Measurements from ENCODE around the gene DNAJC8. TPM values are rescaled to one million over a fixed set of nuclear protein-coding genes. Genes with fewer than 3 reads are reported as not detected.

DNAJC8 gene
- total RNA-seq, 3 donors from 2014 or later = 91.5 to 103 (median 99.4) TPM

DNA sequence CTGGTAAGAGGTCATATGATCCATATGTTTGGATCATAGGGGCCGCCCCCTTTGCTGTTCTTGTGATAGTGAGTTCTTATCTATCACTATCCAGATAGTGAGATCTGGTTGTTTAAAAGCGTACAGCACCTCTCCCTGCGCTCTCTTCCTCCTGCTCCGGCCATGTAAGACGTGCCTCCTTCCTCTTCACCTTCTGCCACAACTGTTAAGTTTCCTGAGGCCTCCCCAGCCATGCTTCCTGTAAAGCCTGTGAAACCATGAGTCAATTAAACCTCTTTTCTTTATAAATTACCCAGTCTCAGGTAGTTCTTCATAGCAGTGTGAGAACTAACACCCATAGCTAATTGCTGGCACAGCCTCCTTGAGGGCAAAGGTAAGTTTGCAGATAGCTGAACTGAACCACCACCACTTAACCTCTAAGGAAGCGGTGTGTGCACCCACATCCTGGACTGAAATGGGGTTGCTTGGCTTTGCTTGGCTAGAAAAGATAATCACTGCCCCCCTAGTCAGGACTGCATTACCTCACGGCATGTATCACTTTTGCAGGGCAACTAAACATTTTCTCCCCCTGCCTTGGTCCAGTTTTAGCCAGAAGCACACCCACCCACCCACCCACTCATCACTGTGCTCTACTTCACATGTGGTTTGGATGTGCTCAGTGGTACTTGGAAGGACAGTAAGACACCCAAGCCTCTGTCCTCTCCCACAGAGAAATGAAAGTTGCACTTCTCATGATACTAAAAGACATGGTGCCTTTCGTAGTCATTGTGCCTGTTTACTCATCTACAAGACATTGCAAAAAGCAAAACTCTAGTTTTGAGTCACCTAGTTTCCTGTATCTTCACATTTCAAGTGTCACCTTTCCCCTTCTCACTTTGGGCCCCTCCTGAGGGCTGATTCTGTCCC is 33.2 kb downstream of the DNAJC8 start:
- peak; percentile 95 to 96 for ATAC-seq
- DNase-seq = no peak
- no peaks in the 10 kb centered on the region for H3K27me3 Mint-ChIP-seq (ENCODE audit: low read depth)
- peaks cover 7% of the 10 kb centered on the region for H3K9me3 Mint-ChIP-seq
- peaks cover 41% of the 10 kb centered on the region for H3K4me1 Mint-ChIP-seq (ENCODE audit: low read depth)
- peak overlapping the region; percentile 75 for H3K4me3 Mint-ChIP-seq
- peaks cover 57% of the 10 kb centered on the region for H3K36me3 Mint-ChIP-seq (ENCODE audit: insufficient read depth)

DNA sequence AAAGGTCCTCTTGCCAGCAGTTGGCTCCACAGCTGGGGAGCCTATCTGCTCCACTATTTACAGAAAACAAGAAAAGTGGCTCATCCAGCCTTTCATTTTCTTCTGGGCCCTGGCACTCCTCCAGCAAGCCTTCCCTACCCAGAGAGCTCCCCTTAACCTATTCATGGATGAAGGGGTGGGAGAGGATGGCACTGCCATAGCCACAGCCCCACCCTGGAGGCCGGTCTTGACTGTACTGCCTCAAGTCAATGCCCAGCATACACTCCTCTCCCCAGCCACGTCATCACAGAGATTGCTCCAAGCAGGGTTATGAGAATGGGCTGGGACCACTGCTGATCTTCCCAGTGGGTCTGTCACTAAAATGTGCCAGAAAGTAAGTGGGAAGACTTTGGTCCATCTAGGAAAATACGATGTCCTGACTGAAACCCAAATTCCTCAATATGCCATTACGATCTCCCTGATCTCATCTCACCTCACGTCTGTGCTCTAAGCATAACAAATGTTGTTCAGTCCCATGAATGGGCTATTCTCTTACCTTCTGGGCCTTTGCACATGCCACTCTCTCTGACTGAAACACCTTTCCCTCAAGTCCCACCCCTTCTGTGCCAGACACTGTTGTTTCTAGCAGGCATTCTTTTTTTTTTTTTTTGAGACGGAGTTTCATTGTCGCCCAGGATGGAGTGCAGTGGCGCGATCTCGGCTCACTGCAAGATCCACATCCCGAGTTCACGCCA is 35.0 kb downstream of the DNAJC8 start:
- Mint-ChIP-seq H3K27me3 (ENCODE audit: low read depth) (no peaks in the 10 kb centered on the region), H3K4me1 (ENCODE audit: low read depth) (peaks cover 41% of the 10 kb centered on the region)
- no peak for ATAC-seq

DNA sequence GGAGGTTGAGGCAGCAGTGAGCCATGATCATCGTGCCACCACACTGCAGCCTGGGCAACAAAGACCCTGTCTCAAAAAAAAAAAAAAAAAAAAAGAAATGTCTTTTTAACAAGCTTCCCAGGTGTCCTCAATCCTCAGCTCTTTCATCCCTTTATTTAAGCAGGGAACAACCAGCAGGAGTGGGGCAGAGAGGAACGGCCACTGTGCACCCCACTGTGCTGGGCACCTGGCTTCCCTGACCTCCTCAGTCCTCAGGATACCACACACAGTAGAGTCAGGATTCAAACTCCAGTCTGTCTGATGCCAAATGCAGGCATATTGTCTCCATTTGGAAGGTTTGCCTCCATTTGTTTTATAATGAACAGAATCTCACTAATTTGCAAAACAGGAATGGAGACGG is 36.5 kb downstream of the DNAJC8 start:
- no peak for ATAC-seq
- Mint-ChIP-seq H3K4me1 (ENCODE audit: low read depth) (peaks cover 41% of the 10 kb centered on the region), H3K4me3 (no peak overlapping the region)

More for the DNA sequence above, 35.0 kb downstream of the DNAJC8 start:
- DNase-seq = no peak
- H3K9me3 Mint-ChIP-seq = peaks cover 7% of the 10 kb centered on the region
- H3K4me3 Mint-ChIP-seq = no peak overlapping the region
- H3K36me3 Mint-ChIP-seq (ENCODE audit: insufficient read depth) = peaks cover 48% of the 10 kb centered on the region

DNA sequence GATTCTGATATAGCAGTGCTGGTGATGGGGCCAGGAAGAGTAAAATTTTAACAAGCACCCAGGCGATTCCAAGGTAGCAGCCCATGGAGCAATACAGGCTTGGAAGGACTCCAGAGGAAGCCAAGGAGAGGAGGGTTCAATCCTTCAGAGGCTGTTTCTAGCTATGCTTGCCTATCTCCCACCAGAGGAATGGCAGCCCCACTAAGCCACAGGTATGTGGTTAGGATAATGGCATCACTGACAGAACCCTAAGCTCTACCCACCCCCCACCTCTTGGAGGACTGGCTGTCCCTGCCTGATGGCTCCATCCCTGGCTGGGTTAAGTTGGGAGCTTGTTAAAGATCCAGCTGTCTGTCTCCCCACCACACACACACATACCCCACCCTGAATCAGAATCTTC is 37.0 kb downstream of the DNAJC8 start:
- DNase-seq = no peak
- no peak overlapping the region for H3K4me3 Mint-ChIP-seq
- no peaks in the 10 kb centered on the region for H3K27me3 Mint-ChIP-seq (ENCODE audit: low read depth)
- peaks cover 41% of the 10 kb centered on the region for H3K36me3 Mint-ChIP-seq (ENCODE audit: insufficient read depth)
- H3K4me1 Mint-ChIP-seq (ENCODE audit: low read depth) = peaks cover 35% of the 10 kb centered on the region
- ATAC-seq = no peak
- H3K9me3 Mint-ChIP-seq = peaks cover 7% of the 10 kb centered on the region

More for the DNA sequence above, 36.5 kb downstream of the DNAJC8 start:
- no peak for DNase-seq
- Mint-ChIP-seq H3K9me3 (peaks cover 7% of the 10 kb centered on the region), H3K27me3 (ENCODE audit: low read depth) (no peaks in the 10 kb centered on the region), H3K36me3 (ENCODE audit: insufficient read depth) (peaks cover 46% of the 10 kb centered on the region)

DNA sequence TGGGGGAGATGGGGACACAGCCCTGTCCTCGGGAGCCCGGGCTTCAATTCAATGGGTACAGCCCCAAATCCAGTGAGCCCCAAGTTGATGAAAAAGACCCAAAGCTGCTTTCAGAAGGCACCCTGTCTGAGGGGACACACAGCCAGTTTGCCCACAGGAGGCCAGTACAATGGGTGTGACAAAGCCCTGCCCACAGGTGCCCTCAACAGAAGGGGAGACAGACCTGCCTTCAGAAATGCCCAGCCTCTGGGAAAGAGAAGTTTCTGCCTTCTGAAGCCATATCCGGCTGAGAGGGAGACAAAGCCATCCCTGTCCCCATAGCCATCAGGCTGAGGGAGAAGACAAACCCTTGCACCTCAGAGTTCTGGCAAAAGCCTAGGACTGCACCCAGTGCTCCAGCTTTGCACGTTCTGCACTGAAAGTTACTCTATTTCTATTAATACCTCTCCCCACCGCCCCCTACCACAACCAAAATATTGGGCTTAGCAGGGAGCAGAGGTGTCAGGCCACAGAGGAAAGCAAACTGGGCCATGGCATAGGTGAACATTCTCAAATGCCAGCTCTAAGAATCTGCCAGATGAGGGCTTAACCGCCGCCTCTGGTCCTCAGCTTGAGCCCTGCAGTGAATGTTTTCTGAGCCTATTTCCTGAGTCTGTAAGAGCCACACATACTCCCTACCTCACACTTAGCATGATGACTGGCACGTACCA is 38.3 kb downstream of the DNAJC8 start:
- ATAC-seq = no peak
- no peak for DNase-seq
- peaks cover 6% of the 10 kb centered on the region for H3K9me3 Mint-ChIP-seq
- H3K4me1 Mint-ChIP-seq (ENCODE audit: low read depth) = peaks cover 23% of the 10 kb centered on the region
- no peak overlapping the region for H3K4me3 Mint-ChIP-seq
- no peaks in the 10 kb centered on the region for H3K27me3 Mint-ChIP-seq (ENCODE audit: low read depth)
- H3K36me3 Mint-ChIP-seq (ENCODE audit: insufficient read depth) = peaks cover 30% of the 10 kb centered on the region

DNA sequence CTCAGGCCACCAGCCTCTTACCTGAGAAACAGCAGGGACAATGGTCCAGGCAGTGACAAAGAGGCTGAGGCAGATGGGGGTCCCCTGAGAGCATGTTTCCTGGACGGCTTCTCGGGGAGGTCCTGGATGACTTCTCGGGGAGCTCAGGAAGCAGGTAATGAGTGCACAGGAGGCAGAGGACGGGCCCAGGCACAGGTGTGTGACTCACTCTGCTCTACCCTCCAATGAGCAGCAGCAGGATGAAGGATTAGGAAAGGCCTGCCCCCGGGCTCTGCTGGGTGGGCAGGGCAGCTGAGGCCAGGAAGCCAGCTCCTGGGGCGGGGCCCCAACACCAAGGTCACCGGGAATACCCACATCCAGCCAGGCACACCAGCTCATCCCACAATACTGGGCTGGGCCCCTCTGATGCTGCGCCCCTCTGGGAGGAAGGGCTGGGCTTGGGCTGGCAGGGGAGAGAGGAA is 39.1 kb downstream of the DNAJC8 start:
- DNase-seq (no peak), ATAC-seq (no peak)
- Mint-ChIP-seq H3K9me3 (no peaks in the 10 kb centered on the region), H3K36me3 (ENCODE audit: insufficient read depth) (peaks cover 23% of the 10 kb centered on the region), H3K27me3 (ENCODE audit: low read depth) (no peaks in the 10 kb centered on the region), H3K4me1 (ENCODE audit: low read depth) (peaks cover 16% of the 10 kb centered on the region), H3K4me3 (no peak overlapping the region)

DNA sequence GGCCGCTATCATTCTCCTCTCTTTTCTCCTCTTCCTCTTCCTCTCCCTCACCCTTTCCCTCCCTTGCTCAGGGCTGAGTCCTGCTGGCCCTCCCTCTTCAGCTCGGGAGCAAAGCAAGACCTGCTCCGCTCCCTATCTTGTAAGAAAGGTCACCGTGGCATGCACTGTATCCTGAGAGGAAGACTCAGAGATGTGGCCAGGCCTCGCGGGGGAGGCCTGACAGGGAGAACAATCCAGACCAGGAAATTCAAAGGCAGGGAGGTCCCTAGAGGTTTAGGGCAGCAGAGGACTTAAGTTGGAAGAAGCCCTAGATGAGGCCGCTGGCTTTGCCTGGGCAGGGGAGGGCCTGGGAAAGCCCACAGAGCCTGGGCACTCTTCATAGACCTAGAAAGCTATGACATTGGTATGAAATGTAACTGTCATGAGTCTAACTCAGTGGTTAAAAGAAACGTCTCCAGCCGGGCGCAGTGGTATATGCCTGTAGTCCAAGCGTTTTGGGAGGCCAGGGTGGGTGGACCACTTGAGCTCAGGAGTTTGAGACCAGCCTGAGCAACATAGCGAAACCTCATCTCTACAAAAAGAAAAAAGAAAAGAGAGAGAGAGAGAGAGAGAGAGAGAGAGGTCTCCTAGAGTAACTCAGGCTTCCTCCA is 41.7 kb downstream of the DNAJC8 start:
- peaks cover 5% of the 10 kb centered on the region for H3K36me3 Mint-ChIP-seq (ENCODE audit: insufficient read depth)
- H3K9me3 Mint-ChIP-seq = no peaks in the 10 kb centered on the region
- DNase-seq = no peak
- no peaks in the 10 kb centered on the region for H3K27me3 Mint-ChIP-seq (ENCODE audit: low read depth)
- ATAC-seq = no peak
- H3K4me3 Mint-ChIP-seq = no peak overlapping the region
- no peaks in the 10 kb centered on the region for H3K4me1 Mint-ChIP-seq (ENCODE audit: low read depth)

DNA sequence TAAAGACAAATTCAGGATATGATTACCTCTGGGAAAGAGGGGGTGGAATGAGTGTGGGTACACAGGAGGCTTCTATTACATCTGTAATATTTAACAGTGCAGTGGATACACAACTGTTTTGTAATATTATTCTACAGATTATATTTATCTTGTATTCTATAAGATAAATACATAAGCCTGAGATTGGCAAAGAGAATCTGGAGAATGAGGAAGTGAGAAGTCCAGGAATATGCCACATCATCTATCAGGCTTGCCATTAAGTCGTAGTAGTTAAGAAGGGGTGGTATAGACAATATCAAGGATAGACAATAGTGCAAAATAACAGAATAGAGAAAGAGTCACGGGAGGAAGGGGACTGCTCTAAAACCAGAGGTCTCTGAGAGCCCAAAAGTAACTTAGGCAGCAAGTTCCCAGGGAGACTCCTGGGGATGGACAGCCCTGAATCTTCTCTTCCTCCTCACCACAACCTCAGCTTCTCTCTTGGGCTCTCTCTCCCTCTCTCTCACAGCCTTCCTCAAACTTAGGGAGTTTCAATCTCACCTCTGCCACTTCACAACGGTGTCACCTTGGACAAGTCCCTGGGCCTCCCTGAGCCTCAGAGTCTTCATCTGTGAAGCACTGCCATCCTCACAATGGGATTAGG is 42.4 kb downstream of the DNAJC8 start:
- Mint-ChIP-seq H3K36me3 (ENCODE audit: insufficient read depth) (peaks cover 5% of the 10 kb centered on the region), H3K4me1 (ENCODE audit: low read depth) (no peaks in the 10 kb centered on the region), H3K27me3 (ENCODE audit: low read depth) (no peaks in the 10 kb centered on the region), H3K9me3 (no peaks in the 10 kb centered on the region), H3K4me3 (no peak overlapping the region)
- DNase-seq (no peak), ATAC-seq (no peak)

DNA sequence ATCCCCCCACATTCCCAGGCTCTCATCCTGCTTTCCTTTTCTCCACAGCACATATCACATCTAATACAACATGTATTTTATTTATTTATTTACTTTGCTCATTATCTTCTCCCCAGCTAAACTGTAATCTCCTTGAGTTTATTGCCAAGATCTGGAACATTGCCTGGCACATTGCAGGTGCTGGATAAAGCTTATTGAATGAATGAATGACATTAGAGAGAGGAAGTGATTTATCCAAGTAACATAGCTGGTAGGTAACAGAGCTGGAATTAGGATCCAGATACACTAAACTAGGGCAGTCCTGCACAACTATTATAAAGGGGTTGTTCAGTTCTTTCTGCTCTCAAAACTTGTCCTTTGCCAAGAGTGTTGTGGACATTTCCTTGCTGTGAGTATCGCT is 47.8 kb downstream of the DNAJC8 start:
- ATAC-seq (no peak), DNase-seq (no peak)
- Mint-ChIP-seq H3K9me3 (no peaks in the 10 kb centered on the region), H3K36me3 (ENCODE audit: insufficient read depth) (peaks cover 2% of the 10 kb centered on the region), H3K4me3 (no peak overlapping the region), H3K4me1 (ENCODE audit: low read depth) (peaks cover 10% of the 10 kb centered on the region), H3K27me3 (ENCODE audit: low read depth) (no peaks in the 10 kb centered on the region)

DNA sequence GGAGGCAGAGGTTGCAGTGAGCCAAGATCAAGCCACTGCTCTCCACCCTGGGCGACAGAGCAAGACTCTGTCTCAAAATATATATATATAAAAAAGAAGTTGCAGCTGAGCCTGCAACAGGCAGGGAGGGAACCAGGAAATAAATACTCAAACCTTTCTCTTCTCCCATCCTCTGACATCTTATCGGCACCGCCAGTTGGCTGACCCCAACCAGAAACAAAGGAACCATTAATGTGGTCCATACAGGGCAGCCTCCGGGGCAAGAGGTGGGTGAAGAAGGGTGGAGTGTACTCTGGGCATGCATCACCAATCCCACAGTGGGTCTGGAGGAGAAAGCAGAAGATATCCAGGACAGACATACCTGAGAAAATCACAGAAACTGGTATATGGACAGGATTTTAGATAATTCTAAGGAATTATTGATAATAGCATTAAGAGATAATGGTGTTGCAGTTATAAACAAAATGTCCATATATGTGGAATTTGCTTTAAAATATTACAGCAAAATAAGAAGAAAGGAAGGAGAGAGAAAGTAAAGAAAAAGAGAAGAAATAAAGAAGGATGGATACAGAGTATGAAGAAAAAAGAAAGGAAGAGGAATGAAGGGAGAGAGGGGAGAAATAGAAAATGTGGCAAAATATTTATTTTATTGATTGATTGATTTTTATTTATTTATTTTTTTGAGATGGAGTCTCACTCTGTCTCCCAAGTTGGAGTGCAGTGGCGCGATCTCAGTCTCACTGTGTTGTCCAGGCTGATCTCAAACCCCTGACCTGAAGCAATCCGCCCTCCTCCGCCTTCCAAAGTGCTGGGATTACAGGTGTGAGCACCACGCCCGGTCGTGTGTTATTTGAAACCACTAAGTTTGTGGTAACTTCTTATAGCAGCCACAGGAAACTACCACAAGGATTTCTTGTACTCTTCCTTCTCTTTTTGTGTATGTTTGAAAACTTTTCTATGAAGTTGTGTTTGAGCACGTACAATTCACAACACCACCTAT is 52.2 kb downstream of the DNAJC8 start:
- DNase-seq (no peak), ATAC-seq (no peak)
- Mint-ChIP-seq H3K27me3 (ENCODE audit: low read depth) (peaks cover under 1% of the 10 kb centered on the region), H3K4me3 (no peak overlapping the region), H3K36me3 (ENCODE audit: insufficient read depth) (peaks cover 2% of the 10 kb centered on the region), H3K9me3 (no peaks in the 10 kb centered on the region), H3K4me1 (ENCODE audit: low read depth) (peaks cover 13% of the 10 kb centered on the region)

DNA sequence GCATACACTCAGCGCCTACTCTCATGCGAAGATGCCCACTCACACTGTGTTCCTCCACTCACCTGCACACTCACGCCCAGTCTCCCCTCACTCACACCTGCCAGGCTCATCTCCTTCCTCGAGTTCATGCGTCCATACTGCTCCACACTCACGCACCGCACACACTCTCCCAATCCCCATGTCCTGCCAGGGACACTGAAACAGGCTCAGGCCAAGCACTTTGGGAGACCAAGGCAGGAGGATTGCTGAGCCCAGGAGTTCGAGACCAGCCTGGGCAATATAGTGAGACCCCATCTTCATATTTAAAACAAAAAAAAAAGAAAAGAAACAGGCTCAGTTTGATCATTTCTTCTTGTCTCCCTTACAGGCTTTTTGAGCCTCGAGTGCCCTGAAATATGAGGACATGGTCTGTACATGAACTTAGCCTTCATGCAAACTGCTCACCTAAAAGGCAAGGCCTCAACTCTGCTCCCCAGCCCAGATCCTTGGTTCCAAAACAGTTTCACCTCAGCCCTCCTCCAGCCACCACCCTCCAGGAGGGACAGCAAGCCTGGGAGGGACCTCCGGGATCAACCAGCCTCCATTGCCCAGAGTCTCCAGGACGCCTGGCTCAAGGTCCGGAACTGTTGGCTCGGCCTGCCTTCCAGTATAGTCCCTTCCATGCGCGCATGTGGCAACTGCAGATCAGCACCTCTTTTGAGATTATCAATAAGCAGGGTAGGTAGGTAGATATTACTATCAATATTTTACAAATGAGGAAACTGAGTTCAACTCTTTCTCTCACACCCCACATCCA is 53.9 kb downstream of the DNAJC8 start:
- Mint-ChIP-seq H3K27me3 (ENCODE audit: low read depth) (peaks cover 7% of the 10 kb centered on the region), H3K9me3 (no peaks in the 10 kb centered on the region), H3K4me1 (ENCODE audit: low read depth) (peaks cover 20% of the 10 kb centered on the region), H3K36me3 (ENCODE audit: insufficient read depth) (no peaks in the 10 kb centered on the region), H3K4me3 (no peak overlapping the region)
- no peak for ATAC-seq
- DNase-seq = no peak

All from activated T-cell treated with anti-CD3 and anti-CD28 coated beads, Interleukin-2, amount 50 U/mL, for 4 hours (primary cell).